Stimulated activated CD8-positive, alpha-beta memory T cell treated with anti-CD3 and anti-CD28 coated beads, Interleukin-12 subunit alpha, Interleukin-12 subunit beta, amount 100 ng/mL, for 4 hours (primary cell): Measurements from ENCODE around the gene GJB4.
"Not testable (repeated sequence)": the region's sequence is repeated elsewhere in the genome, so short reads cannot be mapped to it uniquely, and the experiment has no call there.

ENCODE experiments used
- DNase-seq: peaks from one replicate; pipeline ENCODE4 v3.0.0-alpha.2; 2020; ENCODE audit warnings: low read depth

Gene GJB4

DNA sequence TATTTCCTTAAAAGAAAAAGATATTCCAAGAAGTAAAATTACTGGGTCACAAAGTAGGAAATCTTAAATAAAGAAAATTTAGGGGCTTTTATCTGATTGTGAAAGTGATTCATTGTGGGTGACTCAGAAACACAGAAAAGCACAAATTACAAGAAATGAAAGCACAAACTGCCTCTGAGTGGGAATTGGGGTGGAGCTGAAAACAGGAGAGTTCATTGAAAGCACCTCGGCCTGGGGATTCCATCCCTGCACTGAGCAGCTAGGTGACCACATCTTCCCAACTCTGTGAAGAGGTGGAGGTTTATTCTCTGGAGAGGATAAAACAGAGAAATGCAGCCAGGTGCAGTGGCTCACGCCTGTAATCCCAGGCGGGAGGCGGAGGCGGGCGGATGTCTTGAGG is 40.7 kb downstream of the GJB4 start:
- no peak for DNase-seq

DNA sequence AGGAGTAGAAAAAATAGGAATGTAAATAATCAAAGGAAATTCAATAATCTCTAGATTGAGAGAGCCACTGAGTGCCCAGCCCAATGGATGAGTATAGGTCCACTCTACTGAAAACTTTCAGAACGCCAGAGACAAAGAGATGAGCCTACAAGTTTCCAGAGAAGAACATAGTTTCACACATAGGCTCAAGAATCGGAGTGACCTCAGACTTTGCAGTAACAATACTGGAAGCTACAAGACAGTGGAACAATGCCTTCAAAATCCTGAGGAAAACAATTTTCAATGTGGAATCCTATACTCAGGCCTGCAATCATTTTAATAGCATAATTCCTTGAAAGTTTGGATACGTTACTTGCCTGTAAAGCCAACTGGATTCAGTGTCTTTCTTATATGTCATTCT is 44.2 kb downstream of the GJB4 start:
- no peak for DNase-seq

DNA sequence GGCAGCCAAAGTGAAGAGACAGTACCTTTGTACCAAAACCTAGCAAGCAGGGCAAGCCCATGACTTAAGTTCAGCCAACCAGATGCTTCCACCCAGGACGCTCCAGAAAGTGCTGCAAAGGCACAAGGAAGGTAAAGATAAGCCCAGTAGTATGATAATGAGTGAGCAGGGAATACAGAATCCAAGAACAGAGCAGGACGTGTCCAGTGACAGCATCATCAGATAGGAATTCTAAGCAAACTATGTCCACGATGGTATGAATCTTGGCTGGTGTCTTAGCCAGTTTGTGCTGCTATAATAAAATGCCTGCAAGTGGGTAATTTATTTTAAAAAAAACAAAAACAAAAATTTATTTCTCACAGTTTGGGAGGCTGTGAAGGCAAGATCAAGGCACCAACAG is 46.9 kb downstream of the GJB4 start:
- no peak for DNase-seq

GRCh38 chr1:34808051-34808810 is 48.7 kb downstream of the GJB4 start:
- no peak for DNase-seq

DNA sequence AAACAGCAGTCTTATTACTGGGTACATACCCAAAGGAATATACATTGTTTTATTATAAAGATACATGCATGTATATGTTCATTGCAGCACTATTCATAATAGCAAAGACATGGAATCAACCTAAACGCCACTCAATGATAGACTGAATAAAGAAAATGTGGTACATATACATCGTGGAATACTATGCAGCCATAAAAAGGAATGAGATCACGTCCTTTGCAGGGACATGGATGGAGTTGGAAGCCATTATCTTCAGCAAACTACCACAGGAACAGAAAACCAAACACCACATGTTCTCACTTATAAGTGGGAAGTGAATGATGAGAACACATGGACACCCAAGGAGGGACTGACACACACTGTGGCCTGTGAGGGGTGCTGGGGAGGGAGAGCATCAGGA is 51.2 kb downstream of the GJB4 start:
- not testable (repeated sequence) for DNase-seq
